H1 (cell line): ENCODE data around the gene CAMKK1. TPM values are rescaled to one million over a fixed set of nuclear protein-coding genes. Genes with fewer than 3 reads are reported as not detected.

ENCODE experiments used
- CTCF ChIA-PET: fragments of 300-600 bp; sonication (Branson Sonifier 250); formaldehyde crosslinking; loops from one replicate; lab custom pipeline; 2021; ENCODE audit not compliant: partially characterized antibody; lab: Charles Lee
- POLR2A ChIA-PET: fragments of 300-600 bp; sonication (Branson Sonifier 250); formaldehyde crosslinking; loops from one replicate; lab custom pipeline; 2021; ENCODE audit warnings: inconsistent platforms; ENCODE audit not compliant: partially characterized antibody; lab: Charles Lee
- DNase-seq, 2 experiments: peaks; one replicate each; pipeline versions ENCODE4 v3.0.0 to v3.0.0-alpha.2; 2010 to 2022; ENCODE audit warnings: low spot score in 2 of 2, low read depth in 1 of 2, mixed read lengths in 1 of 2
- FAIRE-seq: peaks from 2 replicates; lab custom pipeline; 2011; peaks lifted over from hg19 to GRCh38; lab: Jason Lieb, UNC
- H2AFZ ChIP-seq: 2 replicates; pipeline ENCODE4 v1.8.1; 2012; ENCODE audit warnings: low read length, inconsistent platforms
- H2AK5ac ChIP-seq: 2 replicates; pipeline ENCODE4 v1.6.1; 2013; ENCODE audit warnings: low read depth, low read length
- H2BK120ac ChIP-seq: replicated peaks from 2 replicates; pipeline ENCODE3; 2013; ENCODE audit warnings: low read depth, low read length, inconsistent platforms
- H2BK12ac ChIP-seq: 2 replicates; pipeline ENCODE4 v1.6.1; 2013; ENCODE audit warnings: low read depth, low read length
- H2BK15ac ChIP-seq: 2 replicates; pipeline ENCODE4 v1.6.1; 2013; ENCODE audit warnings: low read length
- H2BK20ac ChIP-seq: 2 replicates; pipeline ENCODE4 v1.6.1; 2013; ENCODE audit warnings: low read length
- H2BK5ac ChIP-seq: 2 replicates; pipeline ENCODE4 v1.6.1; 2013; ENCODE audit warnings: low read depth, low read length
- H3K14ac ChIP-seq: 2 replicates; pipeline ENCODE4 v1.6.1; 2013; ENCODE audit warnings: inconsistent platforms; ENCODE audit not compliant: insufficient read length
- H3K18ac ChIP-seq: 2 replicates; pipeline ENCODE4 v1.6.1; 2013; ENCODE audit warnings: low read length; ENCODE audit errors: extremely low read depth
- H3K23ac ChIP-seq: 2 replicates; pipeline ENCODE4 v1.6.1; 2013; ENCODE audit warnings: inconsistent platforms; ENCODE audit not compliant: insufficient read length
- H3K23me2 ChIP-seq: 2 replicates; pipeline ENCODE4 v1.6.1; 2013; ENCODE audit warnings: low read depth, low read length
- H3K27ac ChIP-seq: 2 replicates; pipeline ENCODE4 v1.6.1; 2011; ENCODE audit warnings: low read depth, low read length, inconsistent platforms
- H3K27me3 ChIP-seq, 4 experiments: replicated peaks in 1 of 4; 1 replicate in 1 of 4; 2 replicates in 3 of 4; pipeline versions ENCODE4 v1.6.1 to v1.8.1; 2011 to 2013; ENCODE audit warnings: low read length in 3 of 4, mild to moderate bottlenecking in 3 of 4, inconsistent platforms in 2 of 4, mixed read lengths in 2 of 4, moderate library complexity in 1 of 4; ENCODE audit not compliant: control insufficient read depth in 3 of 4, insufficient read depth in 3 of 4; ENCODE audit errors: extremely low read depth in 1 of 4
- H3K36me3 ChIP-seq, 4 experiments: 2 replicates each; pipeline versions ENCODE4 v1.6.1 to v1.8.1; 2011 to 2013; ENCODE audit warnings: mild to moderate bottlenecking in 4 of 4, low read length in 3 of 4, moderate library complexity in 2 of 4, control low read depth in 1 of 4, inconsistent platforms in 1 of 4; ENCODE audit not compliant: insufficient read depth in 4 of 4, control insufficient read depth in 2 of 4
- H3K4ac ChIP-seq: replicated peaks from 2 replicates; pipeline ENCODE3; 2013; ENCODE audit warnings: low read length, low read depth, mixed read lengths, inconsistent platforms; ENCODE audit not compliant: insufficient read length
- H3K4me1 ChIP-seq, 4 experiments: replicated peaks in 1 of 4; 1 replicate in 1 of 4; 2 replicates in 3 of 4; pipeline versions ENCODE4 v1.6.1 to v1.8.1; 2011 to 2013; ENCODE audit warnings: low read length in 3 of 4, inconsistent platforms in 2 of 4, mixed read lengths in 1 of 4; ENCODE audit not compliant: insufficient read depth in 4 of 4, control insufficient read depth in 3 of 4
- H3K4me2 ChIP-seq, 2 experiments: 2 replicates each; pipeline versions ENCODE4 v1.6.1 to v1.8.1; 2011 to 2013; ENCODE audit warnings: low read depth in 2 of 2, low read length in 2 of 2, control low read depth in 1 of 2, inconsistent platforms in 1 of 2, mild to moderate bottlenecking in 1 of 2; ENCODE audit not compliant: insufficient read depth in 1 of 2
- H3K4me3 ChIP-seq, 4 experiments: fragments of 200-600, 300-600 bp in 1 of 4; sonication (generic), shearing (Covaris generic), sonication (Bioruptor Twin) in 1 of 4; 2 replicates each; pipeline versions ENCODE4 v1.5.1 to v1.8.1; 2011 to 2016; ENCODE audit warnings: low read length in 4 of 4, low read depth in 3 of 4, control low read depth in 2 of 4, inconsistent platforms in 2 of 4, mild to moderate bottlenecking in 2 of 4, mixed read lengths in 1 of 4, moderate library complexity in 1 of 4; ENCODE audit not compliant: insufficient read depth in 2 of 4; ENCODE audit errors: extremely low read depth in 1 of 4
- H3K56ac ChIP-seq: replicated peaks from 2 replicates; pipeline ENCODE3; 2013; ENCODE audit warnings: low read depth, mild to moderate bottlenecking, mixed read lengths, low read length, inconsistent platforms; ENCODE audit not compliant: insufficient read length
- H3K79me1 ChIP-seq: 2 replicates; pipeline ENCODE4 v1.6.1; 2013; ENCODE audit warnings: low read depth, low read length, control low read depth
- H3K79me2 ChIP-seq, 2 experiments: 2 replicates each; pipeline versions ENCODE4 v1.6.1 to v1.8.1; 2012 to 2013; ENCODE audit warnings: low read length in 2 of 2, mild to moderate bottlenecking in 2 of 2, inconsistent platforms in 1 of 2; ENCODE audit not compliant: insufficient read depth in 2 of 2, control insufficient read depth in 1 of 2
- H3K9ac ChIP-seq, 4 experiments: replicated peaks in 1 of 4; 1 replicate in 1 of 4; 2 replicates in 3 of 4; pipeline versions ENCODE4 v1.6.1 to v1.8.1; 2011 to 2013; ENCODE audit warnings: low read depth in 3 of 4, low read length in 3 of 4, control low read depth in 2 of 4, mild to moderate bottlenecking in 2 of 4, moderate library complexity in 2 of 4, inconsistent platforms in 1 of 4; ENCODE audit errors: extremely low read depth in 1 of 4
- H3K9me3 ChIP-seq, 2 experiments: 2 replicates each; pipeline versions ENCODE4 v1.6.1 to v1.8.1; 2012 to 2013; ENCODE audit warnings: mild to moderate bottlenecking in 2 of 2, moderate library complexity in 2 of 2, control low read depth in 1 of 2, inconsistent platforms in 1 of 2, low read depth in 1 of 2, low read length in 1 of 2, mixed read lengths in 1 of 2; ENCODE audit not compliant: insufficient read depth in 2 of 2
- H4K20me1 ChIP-seq, 2 experiments: replicated peaks in 1 of 2; 2 replicates each; pipeline versions ENCODE3 to v1.8.1; 2011 to 2013; ENCODE audit warnings: inconsistent platforms in 2 of 2, low read length in 2 of 2, mild to moderate bottlenecking in 1 of 2; ENCODE audit not compliant: insufficient read depth in 2 of 2, control insufficient read depth in 1 of 2
- H4K5ac ChIP-seq: 2 replicates; pipeline ENCODE4 v1.6.1; 2013; ENCODE audit warnings: low read length, low read depth, mixed read lengths, inconsistent platforms; ENCODE audit not compliant: insufficient read length
- H4K8ac ChIP-seq: 2 replicates; pipeline ENCODE4 v1.8.0; 2013; ENCODE audit warnings: mild to moderate bottlenecking, moderate library complexity, low read length, inconsistent platforms; ENCODE audit not compliant: insufficient read depth; ENCODE audit errors: extremely low read depth
- H4K91ac ChIP-seq: replicated peaks from 2 replicates; pipeline ENCODE3; 2013; ENCODE audit warnings: low read length, mixed read lengths, inconsistent platforms; ENCODE audit not compliant: insufficient read length
- HDAC6 ChIP-seq: IDR thresholded peaks from one replicate; pipeline ENCODE4 v1.7.1; 2012; ENCODE audit warnings: low read depth, mild to moderate bottlenecking, inconsistent platforms, low read length, moderate library complexity
- WGBS, 2 experiments: shearing (Covaris generic) in 1 of 2; methylation state at CpG; one replicate each; pipeline versions ENCODE4 v1.1.6 to v1.1.7; 2013 to 2015; ENCODE audit warnings: low lambda C conversion rate in 2 of 2, mixed read lengths in 2 of 2, inconsistent platforms in 1 of 2, low coverage in 1 of 2, missing lambda C conversion rate in 1 of 2; ENCODE audit not compliant: insufficient replicate concordance in 2 of 2, insufficient coverage in 1 of 2, insufficient read length in 1 of 2; ENCODE audit errors: extremely low coverage in 1 of 2, missing lambda C conversion rate in 1 of 2; 5-methylcytosine and 5-hydroxymethylcytosine counted together
- polyA plus RNA-seq, 7 experiments: library from polyadenylated mRNA; depleted of rRNA in 3 of 7; stranded (reverse) in 5 of 7; unstranded in 2 of 7; fragments of >200 nt in 5 of 7; fragments of 200-250 nt in 2 of 7; gene quantifications; 1 replicate in 5 of 7; 2 replicates in 1 of 7; 4 replicates in 1 of 7; pipeline versions ENCODE4 v1.2.1 to v1.2.3, GENCODE V29; 2011 to 2013; ENCODE audit warnings: missing spikeins in 2 of 7, mixed read lengths in 2 of 7
- total RNA-seq: library from RNA; stranded (reverse); fragmentation: NEBNext Ultra II Directional; extraction: Animal tissue kit (Norgen Biotek cat#: 25700); gene quantifications from 2 replicates; pipeline ENCODE4 v1.2.1, GENCODE V29; 2021

CAMKK1 gene
- total and polyA plus RNA-seq, 2 of the 8 experiments (the other 6 are each of a cell fraction or from before 2014, with no cell fraction given) = 7.1 to 7.6 TPM

GRCh38 chr17:3873862-3874261 lies 19.0 kb downstream of the CAMKK1 start:
- TF ChIP-seq HDAC6 = no peak

More at GRCh38 chr17:3873862-3874261, 19.0 kb downstream of the CAMKK1 start:
- no peaks in the 10 kb centered on the region for H3K23me2 ChIP-seq
- H3K18ac ChIP-seq = no peak overlapping the region
- H3K9me3 ChIP-seq = no peaks in the 10 kb centered on the region
- H3K27ac ChIP-seq = no peak overlapping the region
- ChIA-PET CTCF (interaction anchor here (0.8 to 1.9 kb wide), 3 partner anchors 10 to 40 kb away, joined by 3 to 4 read pairs (median 3); no protein-coding TSS in a partner anchor), POLR2A (no interaction called here)
- H2BK12ac ChIP-seq = no peak overlapping the region
- no peak overlapping the region for H3K14ac ChIP-seq
- peaks cover 0 to 3% of the 10 kb centered on the region in 2 experiments for H4K20me1 ChIP-seq
- H3K4me1 ChIP-seq = no peaks in the 10 kb centered on the region
- H3K36me3 ChIP-seq = peaks cover 0 to 10% (median 4%) of the 10 kb centered on the region in 4 experiments; a peak in 2 of 8 replicates
- WGBS, 2 experiments = 97% methylated on average over 10 of the region's 10 CpGs; no CpG with 5 or more reads in 1 of the 2 experiments
- no peak overlapping the region for H2BK120ac ChIP-seq
- no peak overlapping the region for H2AK5ac ChIP-seq
- no peak overlapping the region for H3K56ac ChIP-seq
- FAIRE-seq (no peak), DNase-seq (no peak)
- no peaks in the 10 kb centered on the region for H3K27me3 ChIP-seq
- no peak overlapping the region for H4K5ac ChIP-seq
- no peak overlapping the region for H4K91ac ChIP-seq
- H3K4me3 ChIP-seq = no peak overlapping the region
- H3K79me2 ChIP-seq = no peaks in the 10 kb centered on the region
- no peak overlapping the region for H2AFZ ChIP-seq
- H3K4me2 ChIP-seq = no peak overlapping the region
- H3K79me1 ChIP-seq = no peaks in the 10 kb centered on the region; the same call in 1 of the 2 replicates
- H3K4ac ChIP-seq = no peak overlapping the region
- H3K23ac ChIP-seq = no peak overlapping the region
- no peak overlapping the region for H2BK15ac ChIP-seq
- no peak overlapping the region for H2BK5ac ChIP-seq
- H3K9ac ChIP-seq = no peak overlapping the region
- no peak overlapping the region for H4K8ac ChIP-seq
- no peak overlapping the region for H2BK20ac ChIP-seq
